NB4 (cell line): ENCODE measurements around the gene TMEM131L.

Experiments used
- CTCF ChIP-seq: IDR thresholded peaks from one replicate; pipeline ENCODE4 v1.5.1; 2012; ENCODE audit warnings: low read depth, low read length
- POLR2A ChIP-seq: IDR thresholded peaks from 2 replicates; pipeline ENCODE4 v1.6.1; 2011; ENCODE audit warnings: mild to moderate bottlenecking; ENCODE audit not compliant: insufficient read length; ENCODE audit errors: extremely low read depth

- no peak for TF ChIP-seq CTCF
- no peak for TF ChIP-seq POLR2A
These were observed 188.9 kb downstream of the TMEM131L start for GRCh38 chr4:153655002-153655541.
